Measurements from ENCODE around the gene SDHA.

SDHA gene

GRCh38 chr5:185095-186070, 32.7 kb upstream of the SDHA start:
- TF ChIP-seq CTCF (IDR thresholded peaks at IDR 0.05; ENCODE audit: control insufficient read depth, extremely low read depth, insufficient read depth): no peak
- no peak overlapping the region for H3K4me3 ChIP-seq (ENCODE audit: low read depth, low read length)
- no peak for DNase-seq (ENCODE audit: low read depth)

GRCh38 chr5:186091-187041, 31.8 kb upstream of the SDHA start:
- TF ChIP-seq CTCF (IDR thresholded peaks at IDR 0.05; ENCODE audit: control insufficient read depth, extremely low read depth, insufficient read depth): no peak
- H3K4me3 ChIP-seq (ENCODE audit: low read depth, low read length): no peak overlapping the region
- DNase-seq (ENCODE audit: low read depth): no peak

GRCh38 chr5:187042-187431, 31.1 kb upstream of the SDHA start:
- DNase-seq (ENCODE audit: low read depth): no peak
- no peak for TF ChIP-seq CTCF (IDR thresholded peaks at IDR 0.05; ENCODE audit: control insufficient read depth, extremely low read depth, insufficient read depth)

GRCh38 chr5:187617-188451, 30.3 kb upstream of the SDHA start:
- no peak for TF ChIP-seq CTCF (IDR thresholded peaks at IDR 0.05; ENCODE audit: control insufficient read depth, extremely low read depth, insufficient read depth)
- no peak for DNase-seq (ENCODE audit: low read depth)
- 0 out of 2 replicates have a peak overlapping the region, but pooled peaks have one; percentile 27 for H3K4me3 ChIP-seq (ENCODE audit: low read depth, low read length)

More at GRCh38 chr5:187042-187431, 31.1 kb upstream of the SDHA start:
- H3K4me3 ChIP-seq (ENCODE audit: low read depth, low read length): no peak overlapping the region

- no peak for DNase-seq (ENCODE audit: low read depth)
- 0 out of 2 replicates have a peak overlapping the region, but pooled peaks have one; percentile 27 for H3K4me3 ChIP-seq (ENCODE audit: low read depth, low read length)
- TF ChIP-seq CTCF (IDR thresholded peaks at IDR 0.05; ENCODE audit: control insufficient read depth, extremely low read depth, insufficient read depth): peak; percentile 86
These were observed 29.3 kb upstream of the SDHA start for GRCh38 chr5:188488-189481.

Measured in LNCaP clone FGC (cell line).